IMR-90 (cell line): ENCODE measurements around the gene CYB5RL. TPM values are rescaled to one million over a fixed set of nuclear protein-coding genes. Genes with fewer than 3 reads are reported as not detected.

Source experiments
- ATAC-seq: fragments of 200-7000 bp; cut with Tn5 transposase; 2 replicates; pipeline ENCODE4 v1.9.1; 2020; ENCODE audit warnings: low read depth, mild to moderate bottlenecking, moderate library complexity
- BruUV-seq: library from RNA; stranded (reverse); fragments of 400-500 nt; replicated peaks from 2 replicates; lab custom pipeline; 2021; lab: Mats Ljungman, UMichigan
- CTCF ChIA-PET: fragments of 300-600 bp; formaldehyde crosslinking; extraction: SDS; loops from one replicate; lab custom pipeline; 2021; ENCODE audit warnings: antibody characterized with exemption; lab: Yijun Ruan, JAX
- POLR2A ChIA-PET: fragments of 300-600 bp; sonication (Branson Sonifier 250); formaldehyde crosslinking; loops from one replicate; lab custom pipeline; 2022; ENCODE audit warnings: antibody characterized with exemption; ENCODE audit not compliant: unreplicated experiment; lab: Charles Lee
- DNase-seq: peaks from one replicate; pipeline ENCODE4 v3.0.0; 2013
- H2AFZ ChIP-seq: replicated peaks from 2 replicates; pipeline ENCODE3; 2013; ENCODE audit warnings: low read length, mild to moderate bottlenecking; ENCODE audit not compliant: poor library complexity
- H2AK5ac ChIP-seq: 2 replicates; pipeline ENCODE4 v1.6.1; 2013; ENCODE audit warnings: low read depth, low read length, inconsistent platforms
- H2AK9ac ChIP-seq: replicated peaks from 2 replicates; pipeline ENCODE3; 2013; ENCODE audit warnings: mild to moderate bottlenecking, low read depth, low read length, moderate library complexity; ENCODE audit not compliant: poor library complexity
- H2BK120ac ChIP-seq: 2 replicates; pipeline ENCODE4 v1.6.1; 2013; ENCODE audit warnings: low read depth, low read length, inconsistent platforms
- H2BK15ac ChIP-seq: 3 replicates; pipeline ENCODE4 v1.6.1; 2013; ENCODE audit warnings: low read depth, low read length, inconsistent platforms
- H2BK20ac ChIP-seq: 2 replicates; pipeline ENCODE4 v1.6.1; 2013; ENCODE audit warnings: low read depth, mild to moderate bottlenecking, inconsistent platforms, low read length, moderate library complexity
- H2BK5ac ChIP-seq: 2 replicates; pipeline ENCODE4 v1.6.1; 2013; ENCODE audit warnings: mild to moderate bottlenecking, low read depth, low read length, inconsistent platforms; ENCODE audit not compliant: poor library complexity, severe bottlenecking
- H3K14ac ChIP-seq: replicated peaks from 2 replicates; pipeline ENCODE4 v1.6.1; 2013; ENCODE audit warnings: low read depth, low read length, inconsistent platforms
- H3K18ac ChIP-seq: 2 replicates; pipeline ENCODE4 v1.6.1; 2013; ENCODE audit warnings: low read depth, low read length, control low read depth
- H3K23ac ChIP-seq: 2 replicates; pipeline ENCODE4 v1.6.1; 2013; ENCODE audit warnings: low read depth, low read length, inconsistent platforms
- H3K27ac ChIP-seq: 2 replicates; pipeline ENCODE4 v1.5.1; 2013; ENCODE audit warnings: mild to moderate bottlenecking, control low read depth, low read length; ENCODE audit not compliant: insufficient read depth
- H3K27me3 ChIP-seq: 2 replicates; pipeline ENCODE4 v1.6.1; 2013; ENCODE audit warnings: low read length; ENCODE audit not compliant: control insufficient read depth, insufficient read depth
- H3K36me3 ChIP-seq: 2 replicates; pipeline ENCODE4 v1.6.1; 2013; ENCODE audit warnings: low read length, mixed read lengths; ENCODE audit not compliant: control insufficient read depth, insufficient read depth
- H3K4ac ChIP-seq: 2 replicates; pipeline ENCODE4 v1.6.1; 2013; ENCODE audit warnings: low read depth, low read length, inconsistent platforms
- H3K4me1 ChIP-seq: 2 replicates; pipeline ENCODE4 v1.6.1; 2013; ENCODE audit warnings: low read length, mixed read lengths; ENCODE audit not compliant: control insufficient read depth, insufficient read depth
- H3K4me2 ChIP-seq: 2 replicates; pipeline ENCODE4 v1.6.1; 2013; ENCODE audit warnings: low read depth, mild to moderate bottlenecking, control low read depth, low read length, moderate library complexity
- H3K4me3 ChIP-seq: 2 replicates; pipeline ENCODE4 v1.5.1; 2013; ENCODE audit warnings: low read depth, mild to moderate bottlenecking, control low read depth, low read length, moderate library complexity; ENCODE audit not compliant: insufficient read depth
- H3K56ac ChIP-seq: 2 replicates; pipeline ENCODE4 v1.6.1; 2013; ENCODE audit warnings: low read length, inconsistent platforms; ENCODE audit not compliant: insufficient read depth; ENCODE audit errors: extremely low read depth
- H3K79me1 ChIP-seq, 2 experiments: 2 replicates each; pipeline ENCODE4 v1.6.1; 2013; ENCODE audit warnings: low read length in 2 of 2, inconsistent platforms in 1 of 2, low read depth in 1 of 2
- H3K9ac ChIP-seq: 2 replicates; pipeline ENCODE4 v1.6.1; 2013; ENCODE audit warnings: low read depth, low read length, control low read depth
- H3K9me1 ChIP-seq: 2 replicates; pipeline ENCODE4 v1.6.1; 2013; ENCODE audit warnings: low read length, inconsistent platforms; ENCODE audit not compliant: insufficient read depth
- H3K9me3 ChIP-seq: 2 replicates; pipeline ENCODE4 v1.6.1; 2013; ENCODE audit warnings: low read length; ENCODE audit not compliant: control insufficient read depth, insufficient read depth
- H4K20me1 ChIP-seq: 2 replicates; pipeline ENCODE4 v1.6.1; 2013; ENCODE audit warnings: low read length, inconsistent platforms; ENCODE audit not compliant: insufficient read depth
- H4K5ac ChIP-seq: 2 replicates; pipeline ENCODE4 v1.6.1; 2013; ENCODE audit warnings: mild to moderate bottlenecking, low read depth, low read length, control low read depth
- H4K8ac ChIP-seq, 2 experiments: 2 replicates each; pipeline ENCODE4 v1.6.1; 2013; ENCODE audit warnings: low read depth in 2 of 2, low read length in 2 of 2, control low read depth in 1 of 2, inconsistent platforms in 1 of 2
- H4K91ac ChIP-seq: 2 replicates; pipeline ENCODE4 v1.6.1; 2013; ENCODE audit warnings: low read depth, low read length, inconsistent platforms; ENCODE audit not compliant: insufficient read depth
- MAZ ChIP-seq: IDR thresholded peaks from 2 replicates; pipeline ENCODE4 v1.6.1; 2012; ENCODE audit warnings: low read depth, mild to moderate bottlenecking, low read length, improper control_type of control experiment, moderate library complexity, borderline replicate concordance
- WGBS, 2 experiments: methylation state at CpG; one replicate each; pipeline versions ENCODE4 v1.1.5 to v1.1.7; 2013; ENCODE audit warnings: missing lambda C conversion rate in 2 of 2; ENCODE audit not compliant: insufficient read length in 1 of 2; ENCODE audit errors: extremely low coverage in 2 of 2; 5-methylcytosine and 5-hydroxymethylcytosine counted together
- dilution Hi-C: fragments of 300-500 bp; cut with HindIII; formaldehyde crosslinking; loops from one replicate; pipeline ENCODE4 v1.14.3; 2018; ENCODE audit warnings: low sequenced_read_pairs; ENCODE audit not compliant: unreplicated experiment
- in situ Hi-C: fragments of 300-500 bp; cut with MboI; formaldehyde crosslinking; loops from 3 replicates; pipeline ENCODE4 v1.14.3; 2019; ENCODE audit warnings: low sequenced_read_pairs, inconsistent platforms, mixed read lengths
- intact Hi-C: fragments of 100-400 bp; cut with micrococcal nuclease; formaldehyde crosslinking; loops from 2 replicates; pipeline ENCODE4 v1.10.0; 2022
- polyA plus RNA-seq, 3 experiments: library from polyadenylated mRNA; depleted of rRNA; stranded (reverse); fragments of >200 nt; gene quantifications; 2 replicates each; pipeline ENCODE4 v1.2.3, GENCODE V29; 2012; ENCODE audit warnings: low replicate concordance in 1 of 3
- total RNA-seq: library from RNA; depleted of rRNA; stranded (reverse); fragments of >200 nt; gene quantifications from 2 replicates; pipeline ENCODE4 v1.2.3, GENCODE V29; 2012
- TF ChIP-seq, protein P1 (sequence below): fragments of 150-350 bp; IDR thresholded peaks from 2 replicates; pipeline ENCODE4 v1.6.1; 2016; ENCODE audit warnings: low read depth, mild to moderate bottlenecking, low read length, moderate library complexity, borderline replicate concordance

CYB5RL gene
- total and polyA plus RNA-seq, 2 of the 4 experiments (the other 2 are of a cell fraction): 3.8 to 4.3 TPM

DNA sequence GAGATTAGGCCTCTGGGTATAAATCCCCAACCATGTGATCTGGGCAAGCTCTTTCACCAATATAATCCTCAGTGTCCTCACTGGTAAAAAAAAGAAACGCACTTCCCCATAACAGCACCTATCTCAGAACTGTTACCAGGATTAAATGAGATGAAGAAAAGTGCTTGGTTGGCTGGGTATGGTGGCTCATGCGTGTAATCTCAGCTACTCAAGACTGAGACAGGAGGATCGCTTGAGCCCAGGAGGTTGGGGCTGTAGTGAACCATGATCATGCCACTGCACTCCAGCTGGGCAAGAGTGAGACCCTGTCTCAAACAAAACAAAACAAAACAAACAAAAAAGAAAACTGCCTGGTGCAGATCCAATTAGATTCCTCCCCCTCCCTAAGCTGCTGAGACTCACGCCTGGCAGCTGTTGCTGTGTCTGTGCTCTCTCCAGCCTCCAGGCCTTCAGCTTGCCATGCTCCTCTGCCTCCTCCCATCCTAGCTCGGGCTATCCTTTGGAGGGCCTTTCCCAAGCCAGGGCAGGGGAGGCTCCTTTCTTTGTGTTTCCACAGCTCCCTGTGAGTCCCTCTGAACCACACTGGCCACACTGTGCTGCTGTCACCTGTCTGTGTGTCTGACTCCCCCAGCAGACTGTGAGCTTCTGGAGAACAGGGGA is 19.0 kb downstream of the CYB5RL start:
- H2BK15ac ChIP-seq: no peak overlapping the region
- H3K4ac ChIP-seq: no peak overlapping the region
- no peaks in the 10 kb centered on the region for H3K9me1 ChIP-seq
- ChIA-PET CTCF (interaction anchor here (1.0 to 1.3 kb wide), 2 partner anchors 10 to 320 kb away, joined by 3 read pairs; no protein-coding TSS in a partner anchor), POLR2A (no interaction called here)
- H3K4me1 ChIP-seq: no peaks in the 10 kb centered on the region
- dilution Hi-C loops: no loop called here
- no peak overlapping the region for H3K4me2 ChIP-seq
- H2BK20ac ChIP-seq: no peak overlapping the region
- no peak overlapping the region for H3K23ac ChIP-seq
- DNase-seq (no peak), ATAC-seq (no peak)
- intact Hi-C loops: no loop called here
- no peak overlapping the region for H3K27ac ChIP-seq
- no peak overlapping the region for H4K8ac ChIP-seq
- no peaks in the 10 kb centered on the region for H3K36me3 ChIP-seq
- no peak overlapping the region for H3K9ac ChIP-seq
- H2BK5ac ChIP-seq: no peak overlapping the region
- H4K5ac ChIP-seq: no peak overlapping the region
- no peak overlapping the region for H3K14ac ChIP-seq
- no peak overlapping the region for H2AFZ ChIP-seq
- TF ChIP-seq, protein P1, sequence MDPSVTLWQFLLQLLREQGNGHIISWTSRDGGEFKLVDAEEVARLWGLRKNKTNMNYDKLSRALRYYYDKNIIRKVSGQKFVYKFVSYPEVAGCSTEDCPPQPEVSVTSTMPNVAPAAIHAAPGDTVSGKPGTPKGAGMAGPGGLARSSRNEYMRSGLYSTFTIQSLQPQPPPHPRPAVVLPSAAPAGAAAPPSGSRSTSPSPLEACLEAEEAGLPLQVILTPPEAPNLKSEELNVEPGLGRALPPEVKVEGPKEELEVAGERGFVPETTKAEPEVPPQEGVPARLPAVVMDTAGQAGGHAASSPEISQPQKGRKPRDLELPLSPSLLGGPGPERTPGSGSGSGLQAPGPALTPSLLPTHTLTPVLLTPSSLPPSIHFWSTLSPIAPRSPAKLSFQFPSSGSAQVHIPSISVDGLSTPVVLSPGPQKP: no peak
- no peak for TF ChIP-seq MAZ
- no peak overlapping the region for H4K91ac ChIP-seq
- H3K4me3 ChIP-seq: no peak overlapping the region
- H4K20me1 ChIP-seq: no peaks in the 10 kb centered on the region
- WGBS, 2 experiments: 70% methylated on average over 2 of the region's 5 CpGs; no CpG with 5 or more reads in 1 of the 2 experiments
- H2AK5ac ChIP-seq: no peak overlapping the region
- no peaks in the 10 kb centered on the region for H3K27me3 ChIP-seq
- BruUV-seq: no TSS peak
- no peak overlapping the region for H3K56ac ChIP-seq
- H2AK9ac ChIP-seq: no peak overlapping the region
- H2BK120ac ChIP-seq: no peak overlapping the region
- in situ Hi-C loops: no loop called here
- H3K9me3 ChIP-seq: no peaks in the 10 kb centered on the region
- no peak overlapping the region for H3K18ac ChIP-seq
- no peaks in the 10 kb centered on the region for H3K79me1 ChIP-seq
